GM19468 (cell line): Measurements from ENCODE around the gene PALM.
"Not testable (repeated sequence)": the region's sequence is repeated elsewhere in the genome, so short reads cannot be mapped to it uniquely, and the experiment has no call there.

Experiments used
- ATAC-seq: cut with Tn5 transposase; IDR thresholded peaks from one replicate; pipeline ENCODE4 v1.9.1; 2021; ENCODE audit warnings: mild to moderate bottlenecking, moderate library complexity, moderate number of reproducible peaks; ENCODE audit not compliant: unreplicated experiment; ENCODE audit errors: extremely low read depth

The PALM gene

DNA sequence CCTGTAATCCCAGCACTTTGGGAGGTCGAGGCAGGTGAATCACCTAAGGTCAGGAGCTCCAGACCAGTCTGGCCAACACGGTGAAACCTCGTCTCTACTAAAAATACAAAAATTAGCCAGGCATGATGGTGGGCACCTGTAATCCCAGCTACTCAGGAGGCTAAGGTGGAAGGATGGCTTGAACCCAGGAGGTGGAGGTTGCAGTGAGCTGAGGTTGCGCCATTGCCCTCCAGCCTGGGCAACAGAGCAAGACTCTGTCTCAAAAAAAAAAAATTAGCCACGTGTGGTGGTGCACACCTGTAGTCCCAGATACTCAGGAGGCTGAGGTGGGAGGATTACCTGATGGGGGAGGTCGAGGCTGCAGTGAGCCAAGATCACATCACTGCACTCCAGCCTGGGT, 5.9 kb upstream of the PALM start:
- not testable (repeated sequence) for ATAC-seq

DNA sequence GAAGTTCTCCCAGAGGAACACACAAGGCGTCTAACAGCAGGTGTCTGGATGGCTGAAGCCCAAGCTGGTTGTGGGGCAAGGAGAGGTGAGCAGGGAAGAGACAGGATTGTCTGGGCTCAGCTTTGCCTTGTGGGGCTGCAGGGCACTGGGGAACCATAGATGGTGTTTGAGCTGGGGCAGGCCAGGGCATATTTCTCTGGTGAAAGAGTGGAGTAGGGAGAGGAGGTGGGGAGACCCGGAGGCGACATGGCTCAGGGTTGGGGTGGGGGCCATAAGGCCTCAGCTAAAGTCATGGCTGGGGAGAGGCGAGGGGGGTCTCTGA, 5.4 kb upstream of the PALM start:
- ATAC-seq: no peak

DNA sequence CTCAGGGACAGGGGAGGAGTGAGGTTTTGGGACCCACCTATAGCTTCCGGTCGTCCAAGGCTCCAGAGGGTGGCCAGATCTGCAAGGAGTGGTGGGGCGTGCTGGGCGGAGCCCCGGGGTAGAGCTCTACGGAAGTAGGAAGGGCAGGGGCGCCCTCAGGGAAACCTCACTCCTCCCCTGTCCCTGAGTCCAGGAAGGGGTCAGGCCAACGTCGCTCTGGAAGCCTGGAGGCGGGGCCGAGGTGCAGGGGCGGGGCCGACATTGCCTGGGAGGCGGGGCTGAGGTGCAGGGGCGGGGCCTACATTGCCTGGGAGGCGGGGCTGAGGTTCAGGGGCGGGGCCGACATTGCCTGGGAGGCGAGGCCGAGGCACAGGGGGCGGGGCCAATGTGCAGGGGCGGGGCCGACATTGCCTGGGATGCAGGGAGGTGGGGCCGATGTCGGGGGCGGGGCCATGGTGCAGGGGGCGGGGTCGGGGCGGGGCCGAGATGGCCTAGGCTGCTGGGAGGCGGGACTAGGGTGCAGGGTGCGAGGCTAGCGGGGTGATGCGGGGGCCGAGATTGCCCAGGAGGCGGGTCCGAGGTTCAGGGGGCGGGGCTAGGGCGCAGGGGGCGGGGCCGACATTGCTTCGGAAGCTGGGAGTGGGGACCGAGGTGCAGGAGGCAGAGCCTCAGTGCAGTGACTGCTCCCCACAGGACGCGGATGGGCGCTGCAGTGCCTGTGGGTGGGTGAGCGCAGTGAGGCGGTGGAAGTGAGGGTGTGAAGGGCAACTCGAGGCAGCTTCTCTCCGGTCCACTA, 4.9 kb upstream of the PALM start:
- no peak for ATAC-seq

DNA sequence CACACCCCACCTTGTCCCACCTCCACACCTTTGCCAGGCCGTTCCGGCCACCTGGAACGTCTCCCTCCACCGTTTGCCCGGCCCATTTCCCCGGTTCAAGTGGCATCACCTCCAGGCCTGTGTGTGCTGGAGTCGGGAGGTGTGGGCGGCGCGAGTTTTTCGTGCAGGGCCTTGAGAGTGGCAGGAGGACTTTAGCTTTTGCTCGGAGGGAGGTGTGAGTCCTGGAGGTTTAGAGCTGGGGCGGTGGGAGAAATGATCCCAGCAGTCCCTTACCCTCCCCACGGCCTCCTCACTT, 4.3 kb upstream of the PALM start:
- ATAC-seq: no peak

DNA sequence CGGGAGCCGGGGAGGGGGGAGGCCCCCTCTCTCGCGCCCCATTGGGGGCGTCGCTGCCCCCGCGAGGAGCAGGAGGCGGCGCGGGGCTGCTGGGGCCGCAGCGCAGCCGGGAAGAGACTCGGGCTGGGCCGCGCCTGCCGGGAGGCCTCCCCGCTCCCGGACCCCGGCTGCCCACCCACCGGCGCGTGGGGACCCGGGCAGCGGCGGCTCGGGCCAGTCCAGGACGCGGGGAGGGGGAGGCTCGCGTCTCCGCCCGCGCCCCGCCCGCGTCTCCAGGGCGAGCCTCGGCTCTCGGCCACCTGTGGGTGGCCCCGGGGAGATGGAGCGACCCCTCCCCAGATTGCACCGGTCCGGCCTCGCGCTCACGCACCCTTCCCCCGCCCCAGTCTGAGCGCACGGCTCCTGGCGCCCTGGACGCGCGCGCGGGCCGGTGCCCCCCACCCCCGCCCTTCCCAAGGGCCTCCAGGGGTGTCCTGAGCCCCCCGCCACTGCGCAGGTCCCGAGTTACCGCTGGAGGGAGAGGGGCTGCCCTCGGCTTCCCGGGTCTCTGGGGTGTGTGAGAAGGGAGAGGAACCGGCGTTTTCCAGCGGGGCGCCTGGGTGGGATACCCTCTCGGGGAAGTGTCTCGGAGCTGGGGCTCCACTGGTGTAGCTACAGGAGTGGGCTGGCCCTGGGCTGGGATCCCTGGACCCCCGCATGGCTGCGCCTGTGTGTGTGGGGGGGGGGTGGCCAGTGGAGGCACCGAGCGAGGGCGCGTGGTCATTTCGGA, 645 bp downstream of the PALM start:
- no peak for ATAC-seq

DNA sequence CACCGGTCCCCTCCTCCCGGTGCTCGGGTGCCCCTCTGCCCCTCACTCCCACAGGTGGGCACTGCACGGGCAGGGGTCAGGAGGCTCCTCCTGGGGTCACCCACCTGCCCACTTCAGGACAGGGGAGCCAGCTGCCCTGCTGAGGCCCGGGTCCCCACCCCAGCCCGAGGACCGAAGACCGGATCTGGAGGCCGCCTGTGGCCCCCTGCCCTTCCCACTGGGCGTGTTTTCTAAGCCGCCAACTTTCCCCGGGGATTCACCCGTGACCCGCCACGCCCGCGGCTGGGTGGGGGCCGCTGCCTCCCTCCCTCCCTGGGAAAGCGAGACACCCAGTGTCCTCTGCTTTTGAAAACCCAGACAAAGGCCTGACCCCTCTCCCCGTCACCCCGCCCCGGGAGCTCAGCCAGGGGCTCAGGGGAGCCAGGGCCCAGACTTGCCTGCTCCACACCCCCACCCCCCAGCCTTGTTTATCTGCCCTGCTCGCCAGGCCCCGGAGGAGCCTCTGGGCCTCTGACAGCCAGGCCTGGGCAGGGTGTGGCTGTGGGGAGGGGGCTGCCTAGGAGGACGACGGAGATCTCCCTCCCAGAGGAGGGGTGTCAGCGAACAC, 1.3 kb downstream of the PALM start:
- ATAC-seq: no peak

DNA sequence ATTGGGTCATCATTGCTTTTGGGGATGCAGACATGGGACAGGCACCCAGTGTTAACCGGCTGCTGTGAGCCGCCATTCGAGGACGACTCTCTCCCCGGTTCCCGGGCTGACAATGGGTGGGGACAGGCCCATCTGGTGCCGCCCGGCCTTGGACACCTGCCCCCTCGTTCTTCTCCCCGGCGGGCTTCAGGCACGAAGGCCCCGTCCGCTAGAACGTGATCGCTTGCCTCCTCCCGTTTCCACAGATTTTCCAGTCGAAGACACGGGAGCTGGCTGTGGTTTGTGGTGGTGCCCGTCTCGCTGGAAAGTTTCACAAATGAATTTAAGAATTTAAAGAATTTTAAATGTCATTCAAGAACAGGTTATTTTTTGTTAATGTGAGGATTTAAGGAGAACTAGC, 2.0 kb downstream of the PALM start:
- ATAC-seq: no peak

DNA sequence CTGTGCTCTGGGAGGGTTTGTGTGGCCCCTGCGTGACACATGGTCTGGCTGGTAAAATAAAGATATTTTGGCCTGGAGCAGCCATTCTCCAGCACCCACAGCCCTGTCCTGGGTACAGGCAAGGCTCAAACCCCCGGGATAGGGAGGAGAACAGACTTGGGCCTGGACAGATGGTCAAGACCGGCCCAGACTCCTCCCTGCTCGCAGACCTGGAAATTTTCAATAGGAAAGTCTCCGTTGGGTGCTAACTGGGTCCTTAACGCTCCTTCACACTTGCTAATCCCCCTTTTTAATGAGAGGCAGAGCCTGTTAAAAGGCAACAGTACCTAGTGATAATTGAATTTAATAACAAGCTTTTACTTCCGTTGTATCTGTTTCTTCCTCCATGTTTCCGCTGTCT, 2.5 kb downstream of the PALM start:
- no peak for ATAC-seq

DNA sequence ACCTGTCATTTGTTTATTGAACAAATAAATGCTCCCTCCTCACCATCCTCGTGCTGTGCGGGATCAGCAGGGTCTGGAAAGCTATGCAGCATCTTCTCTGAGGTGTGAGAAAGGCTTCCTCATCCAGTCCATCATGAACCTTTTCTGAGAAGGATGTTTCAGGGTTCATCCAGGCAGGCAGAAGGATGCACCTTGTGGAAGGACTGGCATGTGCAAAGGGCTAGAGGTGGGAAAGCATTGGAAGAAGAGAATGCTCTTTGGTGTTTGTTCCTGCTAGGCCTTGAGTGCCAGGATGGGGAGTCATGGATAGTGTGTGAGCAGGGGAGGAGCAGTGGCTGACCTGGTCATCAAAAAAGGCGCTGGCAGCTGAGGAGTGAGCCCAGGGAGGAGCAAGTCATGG, 6.6 kb downstream of the PALM start:
- no peak for ATAC-seq

DNA sequence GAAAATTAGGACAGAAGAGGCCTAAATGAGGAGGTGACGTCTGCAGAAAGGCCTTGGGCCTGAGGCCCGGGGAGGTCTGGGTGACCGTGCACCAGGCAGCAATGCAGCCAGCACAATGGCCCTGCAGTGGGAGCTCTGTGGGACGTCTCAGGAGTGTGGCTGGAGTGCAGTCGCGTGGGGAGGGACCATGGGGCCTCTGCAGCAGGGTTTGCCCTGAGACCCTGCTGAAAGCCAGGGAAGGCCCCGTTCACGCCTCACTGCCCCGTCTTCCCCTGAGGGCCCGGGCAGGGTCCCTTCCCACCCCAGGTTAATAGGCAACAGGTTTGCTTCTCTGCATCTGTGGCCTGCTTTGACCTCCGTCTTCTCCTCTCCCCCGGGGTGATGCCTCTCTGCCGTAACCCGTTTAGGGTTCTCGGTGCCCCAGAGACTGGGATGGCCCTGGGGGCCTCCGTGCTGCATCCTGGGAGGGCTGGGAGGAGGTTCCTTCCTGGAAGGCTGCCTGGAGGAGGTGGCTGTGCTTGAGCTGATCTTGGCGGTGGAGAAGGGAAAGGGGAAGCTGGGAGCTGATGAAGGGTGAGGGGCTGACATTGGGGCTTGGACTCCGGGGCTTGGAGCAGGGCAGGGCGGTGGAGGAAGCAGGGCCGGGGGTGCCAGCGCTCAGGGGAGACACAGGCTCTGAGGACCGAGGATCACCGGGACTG, 9.7 kb downstream of the PALM start:
- no peak for ATAC-seq

DNA sequence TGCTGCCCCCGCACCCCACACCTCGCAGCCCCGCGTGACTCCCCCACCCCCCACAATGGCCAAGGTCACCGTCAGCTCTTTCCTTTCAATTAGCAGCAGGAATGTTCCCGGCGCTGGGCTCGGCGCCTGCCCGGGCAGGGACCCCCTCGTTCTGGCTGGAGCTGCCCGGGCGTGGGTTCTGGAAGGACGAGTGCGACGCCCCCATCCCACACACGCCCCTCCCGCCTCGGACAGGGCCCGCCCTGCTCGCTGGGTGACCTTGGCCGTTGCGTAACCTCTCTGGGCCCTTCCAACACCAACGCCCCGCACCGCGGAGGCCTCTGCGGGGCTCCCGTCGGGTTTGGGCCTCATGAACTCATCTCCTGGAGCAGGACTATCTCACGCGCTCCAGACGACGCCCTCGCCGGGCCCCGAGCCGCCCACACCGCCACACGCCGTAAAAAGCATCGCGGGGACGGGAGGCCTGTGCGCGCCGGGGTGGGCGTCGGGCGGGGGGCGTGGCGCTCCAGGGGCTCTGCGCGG, 10.3 kb downstream of the PALM start:
- no peak for ATAC-seq

DNA sequence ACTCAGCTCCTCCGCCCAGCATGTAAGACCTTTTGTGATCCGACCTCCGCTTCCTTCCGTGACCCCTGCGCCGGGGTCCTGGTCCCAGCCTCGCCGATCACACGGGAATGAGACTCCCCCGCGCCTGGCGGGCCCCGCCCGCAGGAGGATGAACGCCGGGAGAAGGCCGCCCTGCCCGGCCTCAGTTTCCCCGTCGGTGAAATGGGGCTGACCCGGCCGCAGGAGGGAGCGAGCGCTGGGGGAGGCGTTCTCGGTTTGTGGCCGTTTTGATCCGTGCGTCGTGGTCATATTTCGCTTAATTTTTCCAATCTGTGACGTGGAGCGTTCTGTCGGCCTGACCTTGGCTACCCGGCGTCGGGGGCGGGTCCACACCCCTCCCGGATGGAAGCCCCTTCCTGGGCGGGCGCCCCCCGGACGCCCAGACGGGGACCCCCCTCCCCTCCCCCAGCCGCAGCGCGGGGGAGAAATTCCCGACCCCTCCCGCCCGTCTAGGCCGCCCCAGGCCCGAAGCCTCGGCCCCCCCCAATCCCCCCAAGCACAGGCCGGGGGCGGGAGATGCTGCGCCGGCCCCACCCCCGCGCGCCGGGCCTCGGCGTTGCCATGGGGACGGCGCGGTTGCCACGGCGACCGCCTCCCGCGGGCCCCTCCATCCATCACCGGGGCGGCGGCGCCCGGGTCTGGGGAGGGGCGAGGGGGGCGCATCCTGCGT, 11.1 kb downstream of the PALM start:
- no peak for ATAC-seq

DNA sequence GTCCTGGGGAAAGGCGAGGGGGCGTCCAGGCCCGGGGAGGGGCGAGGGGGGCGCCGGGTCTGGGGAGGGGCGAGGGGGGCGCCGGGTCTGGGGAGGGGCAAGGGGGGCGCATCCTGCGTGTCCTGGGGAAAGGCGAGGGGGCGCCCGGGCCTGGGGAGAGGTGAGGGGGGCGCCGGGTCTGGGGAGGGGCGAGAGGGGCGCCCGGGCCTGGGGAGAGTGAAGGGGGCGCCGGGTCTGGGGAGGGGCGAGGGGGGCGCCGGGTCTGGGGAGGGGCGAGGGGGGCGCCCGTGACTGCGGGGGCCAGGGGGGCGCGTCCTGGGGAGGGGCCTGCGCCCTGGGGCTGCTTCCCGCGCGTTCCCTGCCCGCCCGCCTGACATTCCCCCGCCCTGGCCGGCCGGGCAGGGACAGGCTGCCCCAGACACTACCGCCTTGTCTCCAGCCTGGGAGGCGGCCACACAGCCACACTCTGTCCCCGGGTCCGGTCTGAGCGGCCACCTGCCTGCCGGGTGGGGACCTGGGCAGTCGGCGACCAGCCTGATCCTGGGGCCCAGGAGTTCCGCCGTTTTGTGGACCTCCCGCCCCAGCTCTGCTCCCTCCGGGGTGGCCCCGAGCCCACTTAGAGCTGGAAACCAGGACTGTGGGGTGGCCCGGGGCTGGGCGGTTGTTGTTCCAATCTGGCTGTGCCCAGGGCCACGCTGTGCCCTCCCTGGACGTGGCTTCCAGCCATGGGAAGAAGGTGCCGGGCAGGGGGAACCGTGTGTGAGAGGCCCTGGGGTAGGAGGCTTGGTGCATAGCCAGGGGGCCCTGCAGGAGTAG, 11.8 kb downstream of the PALM start:
- ATAC-seq: no peak

DNA sequence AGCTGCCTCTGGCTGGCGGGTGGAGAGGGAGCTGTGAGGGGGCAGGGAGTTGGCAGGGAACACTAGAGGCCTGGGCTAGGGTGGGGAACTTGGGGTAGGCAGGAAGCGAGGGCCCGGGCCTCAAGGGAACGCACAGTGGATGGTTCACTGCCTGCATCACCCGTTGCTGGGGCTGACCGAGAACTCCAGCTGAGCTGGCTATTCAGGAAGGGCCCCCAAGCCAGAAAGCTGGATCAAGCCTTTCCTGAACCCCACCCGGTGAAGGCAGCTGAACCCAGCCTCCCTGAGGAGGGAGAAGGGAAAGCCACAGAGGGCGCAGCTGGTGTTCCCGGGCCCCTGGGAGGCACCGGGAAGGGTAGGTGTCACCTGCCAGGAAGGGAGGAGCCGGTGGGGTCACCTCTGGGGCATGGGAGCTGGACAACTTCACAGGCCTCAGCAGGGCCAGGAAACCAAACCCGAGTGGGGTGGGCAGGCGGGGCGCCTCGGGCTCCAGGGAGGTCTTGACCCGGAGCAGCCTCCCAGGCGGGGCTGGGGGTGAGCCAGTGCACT, 13.9 kb downstream of the PALM start:
- no peak for ATAC-seq

DNA sequence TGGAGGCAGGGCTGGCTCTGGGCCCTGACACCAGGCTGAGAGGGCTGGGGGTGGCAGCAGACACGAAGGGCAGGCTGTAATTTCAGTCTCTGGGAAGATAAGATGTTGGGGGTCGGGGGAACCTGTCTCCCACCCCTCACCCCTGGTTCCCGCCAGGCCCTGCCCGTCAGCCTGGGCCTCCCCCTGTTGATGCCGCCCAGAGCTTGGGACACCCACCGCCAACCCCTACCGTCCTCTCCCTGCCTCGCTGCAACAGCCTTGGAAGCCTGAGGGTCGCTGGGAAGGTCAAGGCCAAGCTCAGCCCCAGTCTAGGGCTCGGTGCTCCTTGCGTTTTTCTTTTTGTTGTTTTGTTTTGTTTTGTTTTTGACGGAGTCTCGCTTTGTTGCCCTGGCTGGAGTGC, 14.5 kb downstream of the PALM start:
- no peak for ATAC-seq

DNA sequence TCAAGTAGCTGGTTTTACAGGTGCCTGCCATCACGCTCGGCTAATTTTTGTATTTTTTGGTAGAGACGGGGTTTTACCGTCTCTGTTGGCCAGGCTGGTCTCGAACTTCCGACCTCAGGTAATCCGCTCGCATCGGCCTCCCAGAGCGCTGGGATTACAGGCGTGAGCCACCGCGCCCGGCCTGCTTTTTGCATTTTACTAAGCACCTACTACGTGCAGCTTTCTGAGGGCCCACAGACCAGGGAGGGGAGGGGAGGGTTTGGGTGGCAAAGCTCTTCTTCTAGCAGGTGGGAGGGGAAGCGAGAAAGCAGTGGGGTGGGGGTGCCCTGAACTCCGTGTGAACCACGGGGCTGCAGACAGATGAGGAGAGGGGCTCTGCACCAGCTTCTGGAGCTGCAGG, 15.0 kb downstream of the PALM start:
- no peak for ATAC-seq

DNA sequence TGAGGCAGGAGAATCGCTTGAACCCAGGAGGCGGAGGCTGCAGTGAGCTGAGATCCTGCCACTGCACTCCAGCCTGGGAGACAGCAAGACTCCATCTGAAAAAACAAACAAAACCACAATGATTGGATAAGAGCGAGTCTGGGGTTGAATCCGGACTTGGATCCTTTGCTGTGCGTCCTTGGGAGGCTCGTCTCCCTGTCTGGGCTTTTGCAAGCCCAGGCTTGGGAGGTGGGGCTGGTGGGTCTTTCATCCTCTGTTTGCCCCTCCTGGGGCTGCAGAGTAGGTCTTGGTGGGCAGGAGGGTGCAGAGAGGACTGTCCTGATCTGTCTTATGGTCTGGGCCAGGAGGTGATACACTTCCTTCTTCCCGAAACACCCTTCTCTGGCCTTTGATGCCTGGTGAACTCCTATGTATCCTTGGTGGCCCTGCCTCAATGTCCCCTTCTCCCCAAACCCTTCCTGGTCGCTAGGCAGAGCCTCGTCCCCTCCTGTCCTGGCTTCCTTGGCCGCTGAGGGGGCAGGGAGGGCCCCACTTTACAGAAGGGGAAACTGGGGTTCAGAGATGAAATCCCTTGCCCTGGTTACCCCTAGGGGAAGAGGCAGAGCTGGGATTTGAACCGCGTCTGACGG, 16.8 kb downstream of the PALM start:
- ATAC-seq: no peak

DNA sequence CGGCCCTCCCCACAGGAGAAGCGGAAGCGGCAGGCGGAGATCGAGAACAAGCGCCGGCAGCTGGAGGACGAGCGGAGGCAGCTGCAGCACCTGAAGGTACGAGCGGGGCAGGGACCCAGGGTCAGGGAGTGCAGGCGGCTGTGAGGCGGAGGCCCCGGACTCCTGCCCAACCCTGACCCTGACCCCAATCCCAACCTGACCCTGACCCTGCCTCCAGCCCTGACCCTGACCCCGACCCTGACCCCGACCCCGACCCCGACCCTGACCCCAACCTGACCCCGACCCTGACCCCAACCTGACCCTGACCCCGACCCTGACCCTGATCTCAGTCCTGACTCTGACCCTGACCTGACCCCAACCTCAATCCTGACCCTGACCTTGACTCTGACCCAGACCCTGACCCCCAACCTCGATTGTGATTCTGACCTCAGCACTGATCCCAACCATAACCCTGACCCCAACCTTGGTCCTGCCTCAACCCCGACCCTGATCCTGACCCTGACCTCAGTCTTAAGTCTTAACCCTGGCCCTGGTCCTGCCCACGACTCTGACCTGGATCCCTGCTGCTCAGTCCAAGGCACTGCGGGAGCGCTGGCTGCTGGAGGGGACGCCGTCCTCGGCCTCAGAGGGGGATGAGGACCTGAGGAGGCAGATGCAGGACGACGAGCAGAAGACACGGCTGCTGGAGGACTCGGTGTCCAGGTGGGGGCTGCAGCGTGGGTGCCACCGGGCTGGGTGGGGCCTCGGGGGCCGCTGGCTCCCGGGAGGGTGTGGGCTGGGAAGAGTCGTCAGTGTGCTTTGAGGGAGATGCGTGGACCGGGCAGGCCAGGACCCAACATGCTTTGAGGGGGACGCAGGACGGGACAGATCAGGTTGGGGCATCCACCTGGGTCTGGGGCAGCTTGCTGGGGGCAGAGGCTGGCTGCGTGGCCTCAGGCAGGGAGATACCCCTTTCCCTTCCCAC, 18.5 kb downstream of the PALM start:
- no peak for ATAC-seq
